T follicular helper cell (primary cell): ENCODE results near the gene ZMYND12.
A peak's percentile ranks its signal among the peaks of the same experiment; 100 is the strongest.

Experiments used
- DNase-seq: peaks from one replicate; pipeline ENCODE4 v3.0.0-alpha.2; 2020; ENCODE audit warnings: low read depth

ZMYND12 gene

DNA sequence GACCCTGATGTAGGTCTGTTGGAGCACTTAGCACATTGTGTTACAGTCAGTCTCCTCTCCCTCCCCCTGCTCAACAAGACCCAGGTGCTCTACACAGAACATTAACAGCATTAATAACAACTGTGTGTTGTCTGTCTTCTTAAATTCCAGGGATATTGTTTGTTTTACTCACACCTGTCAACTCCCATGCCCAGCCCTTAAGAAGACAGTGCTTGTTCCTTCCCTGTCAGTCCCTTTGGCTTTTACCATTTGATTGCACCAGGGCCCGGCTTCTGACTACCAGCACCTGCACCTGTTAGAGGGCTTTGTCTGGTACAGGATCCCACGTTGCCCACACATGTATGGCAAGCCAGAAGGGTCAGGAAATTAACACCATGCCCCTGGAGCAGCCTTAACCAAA is 63.6 kb downstream of the ZMYND12 start:
- DNase-seq: no peak

DNA sequence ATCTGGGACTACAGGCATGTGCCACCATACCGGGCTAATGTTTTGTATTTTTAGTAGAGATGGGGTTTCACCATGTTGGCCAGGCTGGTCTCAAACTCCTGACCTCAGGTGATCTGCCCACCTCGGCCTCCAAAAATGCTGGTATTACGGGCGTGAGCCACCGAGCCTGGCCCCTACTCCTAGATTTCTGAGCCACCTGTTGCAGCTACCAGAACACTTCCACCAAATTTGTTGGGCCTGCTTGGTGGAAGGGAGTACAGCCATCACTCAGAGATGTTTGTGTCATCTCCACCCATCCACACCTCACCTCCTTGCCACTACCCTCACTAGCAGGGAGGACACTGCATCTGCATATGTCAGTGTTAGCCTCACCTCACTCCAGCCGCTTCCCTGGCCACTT is 69.8 kb downstream of the ZMYND12 start:
- DNase-seq: no peak

DNA sequence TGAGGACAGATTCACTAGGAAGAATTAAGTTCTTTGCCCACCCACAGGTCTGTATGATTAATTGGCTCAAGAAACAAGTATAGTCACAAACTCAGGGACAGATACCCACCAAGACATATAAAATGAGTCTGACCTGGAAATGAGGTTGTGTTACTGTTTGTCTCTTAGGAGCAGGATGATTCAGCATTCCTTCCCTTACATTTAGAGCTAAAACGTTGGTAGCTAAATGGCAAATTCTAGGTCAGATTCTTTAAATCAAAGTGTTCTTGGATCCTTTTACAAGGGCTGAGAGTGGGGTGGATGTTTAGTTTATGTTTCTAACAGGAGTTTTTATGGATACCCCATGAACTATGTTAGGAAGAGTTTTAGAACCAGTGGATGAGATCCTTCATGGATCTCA is 70.5 kb downstream of the ZMYND12 start:
- DNase-seq: no peak

DNA sequence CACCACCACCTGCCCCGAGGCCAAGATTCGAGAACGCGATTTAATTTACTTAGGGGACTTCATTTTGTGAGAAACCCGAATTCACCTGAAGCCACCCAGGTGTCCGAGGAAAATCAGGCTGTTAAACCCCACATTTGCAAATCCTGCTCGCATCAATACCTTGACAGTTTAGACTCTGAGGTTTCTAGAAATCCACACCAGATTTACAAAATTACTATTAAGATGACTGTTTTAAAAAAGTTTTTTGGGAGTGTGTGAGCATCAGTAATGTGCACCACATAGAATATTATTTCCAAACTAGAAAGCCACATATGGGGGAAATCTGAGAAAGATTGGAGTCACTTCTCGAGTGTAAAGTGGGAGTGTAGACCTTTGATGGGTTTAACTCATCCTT is 74.5 kb downstream of the ZMYND12 start:
- DNase-seq: no peak

DNA sequence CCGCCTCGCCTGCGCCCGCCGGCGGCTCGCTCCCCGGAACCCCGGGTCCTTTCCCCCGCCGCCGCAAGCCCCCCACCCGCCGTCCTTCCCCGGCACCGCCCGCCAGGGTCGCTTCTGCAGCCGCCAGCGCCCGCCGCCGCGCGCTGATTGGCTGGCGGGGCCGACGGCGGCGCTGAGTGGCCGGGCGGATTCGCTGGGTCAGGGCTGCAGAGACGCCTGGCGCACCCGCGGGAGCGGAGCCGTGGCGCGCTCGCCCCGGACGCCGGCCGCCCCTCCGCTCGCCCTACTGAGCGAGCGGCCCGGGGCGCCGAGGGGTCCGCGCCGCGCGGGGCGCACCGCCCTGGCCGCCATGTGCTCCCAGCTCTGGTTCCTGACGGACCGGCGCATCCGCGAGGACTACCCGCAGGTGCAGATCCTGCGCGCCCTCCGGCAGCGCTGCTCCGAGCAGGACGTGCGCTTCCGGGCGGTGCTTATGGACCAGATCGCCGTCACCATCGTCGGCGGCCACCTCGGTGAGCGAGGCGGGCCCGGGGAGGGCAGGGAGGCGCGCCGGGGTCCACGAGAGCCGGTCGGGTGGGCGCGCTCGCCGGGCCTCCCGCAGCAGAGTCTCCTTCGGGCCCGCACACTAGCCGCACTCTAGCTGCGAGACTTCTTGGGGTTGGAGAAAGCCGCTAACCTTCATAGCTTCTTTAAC is 75.1 kb downstream of the ZMYND12 start, which contains the start of gene RIMKLA:
Gene RIMKLA (plus strand): TSS at position 207 of the 694 bp plus-strand sequence. CDS start 143 bp downstream, at position 350.
- peak; percentile 1 for DNase-seq
